ENCODE results near the gene METAP1D.

The METAP1D gene

GRCh38 chr2:172038121-172038520, 38.4 kb downstream of the METAP1D start:
- DNase-seq (ENCODE audit: low read depth in 1 of 2, low spot score in 1 of 2) = no peak
- no peaks in the 10 kb centered on the region for H3K27me3 ChIP-seq (ENCODE audit: insufficient read depth, poor library complexity, severe bottlenecking)
- no peak overlapping the region for H3K27ac ChIP-seq (replicated peaks)
- TF ChIP-seq REST (IDR thresholded peaks at IDR 0.05; ENCODE audit: insufficient replicate concordance, low read depth) = no peak
- TF ChIP-seq CTCF (IDR thresholded peaks at IDR 0.05; ENCODE audit: insufficient read depth, low read length) = no peak
- no peak for TF ChIP-seq POLR2AphosphoS5 (IDR thresholded peaks at IDR 0.05; ENCODE audit: low read depth)
- TF ChIP-seq SPI1 (IDR thresholded peaks at IDR 0.05; ENCODE audit: borderline replicate concordance, low read depth) = no peak
- no peak for TF ChIP-seq GABPA (IDR thresholded peaks at IDR 0.05; ENCODE audit: low read depth)
- no peak overlapping the region for H3K4me3 ChIP-seq (replicated peaks; ENCODE audit: insufficient read depth, low read length)

GRCh38 chr2:172038604-172039003, 38.9 kb downstream of the METAP1D start:
- H3K27ac ChIP-seq (replicated peaks) = no peak overlapping the region
- H3K27me3 ChIP-seq (ENCODE audit: insufficient read depth, poor library complexity, severe bottlenecking) = no peaks in the 10 kb centered on the region
- TF ChIP-seq REST (IDR thresholded peaks at IDR 0.05; ENCODE audit: insufficient replicate concordance, low read depth) = no peak
- no peak for TF ChIP-seq POLR2AphosphoS5 (IDR thresholded peaks at IDR 0.05; ENCODE audit: low read depth)
- TF ChIP-seq CTCF (IDR thresholded peaks at IDR 0.05; ENCODE audit: insufficient read depth, low read length) = no peak
- no peak for TF ChIP-seq GABPA (IDR thresholded peaks at IDR 0.05; ENCODE audit: low read depth)
- TF ChIP-seq SPI1 (IDR thresholded peaks at IDR 0.05; ENCODE audit: borderline replicate concordance, low read depth) = no peak
- no peak for DNase-seq (ENCODE audit: low read depth in 1 of 2, low spot score in 1 of 2)
- H3K4me3 ChIP-seq (replicated peaks; ENCODE audit: insufficient read depth, low read length) = no peak overlapping the region

GRCh38 chr2:172039011-172039704, 39.4 kb downstream of the METAP1D start:
- no peaks in the 10 kb centered on the region for H3K27me3 ChIP-seq (ENCODE audit: insufficient read depth, poor library complexity, severe bottlenecking)
- TF ChIP-seq SPI1 (IDR thresholded peaks at IDR 0.05; ENCODE audit: borderline replicate concordance, low read depth) = no peak
- no peak for TF ChIP-seq REST (IDR thresholded peaks at IDR 0.05; ENCODE audit: insufficient replicate concordance, low read depth)
- TF ChIP-seq POLR2AphosphoS5 (IDR thresholded peaks at IDR 0.05; ENCODE audit: low read depth) = no peak
- TF ChIP-seq CTCF (IDR thresholded peaks at IDR 0.05; ENCODE audit: insufficient read depth, low read length) = no peak
- TF ChIP-seq GABPA (IDR thresholded peaks at IDR 0.05; ENCODE audit: low read depth) = no peak
- H3K27ac ChIP-seq (replicated peaks) = no peak overlapping the region
- H3K4me3 ChIP-seq (replicated peaks; ENCODE audit: insufficient read depth, low read length) = no peak overlapping the region
- no peak for DNase-seq (ENCODE audit: low read depth in 1 of 2, low spot score in 1 of 2)

Measured in HL-60 (cell line).